Endometrial microvascular endothelial cells (primary cell): ENCODE results near the gene KRT76. TPM values are rescaled to one million over a fixed set of nuclear protein-coding genes. Genes with fewer than 3 reads are reported as not detected.
"Not testable (repeated sequence)": the region's sequence is repeated elsewhere in the genome, so short reads cannot be mapped to it uniquely, and the experiment has no call there.

Experiments
- in situ Hi-C: cut with HindIII; loops from 2 replicates; pipeline ENCODE4 v1.10.0; 2017; ENCODE audit warnings: low sequenced_read_pairs, low pct_unique_long_range_greater_than_20kb; ENCODE audit errors: inconsistent ontology term
- total RNA-seq: library from RNA; depleted of rRNA; stranded (reverse); fragments of >200 nt; gene quantifications from one replicate; pipeline ENCODE4 v1.2.3, GENCODE V29; 2015; ENCODE audit errors: inconsistent ontology term

The KRT76 gene
- total RNA-seq, 1 donor from 2014 or later: not detected

DNA sequence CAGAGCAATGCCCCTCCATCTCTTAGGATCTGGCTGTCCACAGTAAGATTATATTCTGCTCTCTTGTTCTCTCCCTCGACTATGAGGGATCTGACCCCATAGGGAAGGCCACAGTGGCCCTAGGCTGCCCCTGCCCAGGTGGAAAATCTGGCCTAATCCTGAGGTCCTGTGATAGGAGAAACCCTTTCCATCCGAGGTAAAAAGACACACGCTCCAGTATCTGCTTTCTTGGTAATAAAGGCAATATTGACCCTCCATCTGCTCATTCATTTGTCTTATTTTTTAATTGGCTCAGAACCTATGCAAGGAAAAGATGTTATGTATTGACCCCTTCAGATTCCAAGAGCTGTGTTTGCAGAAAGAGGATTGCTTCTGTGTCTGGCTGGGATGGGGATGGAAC lies 9.7 kb downstream of the KRT76 start:
- in situ Hi-C loops: no loop called here

DNA sequence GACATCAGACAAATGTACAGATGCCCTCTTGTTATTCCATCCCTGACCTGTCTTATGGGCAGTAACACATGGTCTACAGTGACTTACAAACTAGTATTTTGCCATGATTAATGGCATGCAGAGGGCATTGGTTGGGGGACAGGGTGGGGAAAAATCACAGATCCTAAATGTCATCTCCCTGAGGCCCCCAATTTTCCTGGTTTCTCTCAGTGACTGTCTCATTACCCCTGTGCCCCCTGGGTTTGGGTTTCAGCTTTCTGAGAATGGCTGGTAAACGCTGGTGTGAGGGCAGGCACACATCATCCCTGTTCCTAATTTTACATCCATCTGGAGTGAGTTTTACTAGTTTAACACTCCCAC lies 10.1 kb downstream of the KRT76 start:
- in situ Hi-C loops: no loop called here

DNA sequence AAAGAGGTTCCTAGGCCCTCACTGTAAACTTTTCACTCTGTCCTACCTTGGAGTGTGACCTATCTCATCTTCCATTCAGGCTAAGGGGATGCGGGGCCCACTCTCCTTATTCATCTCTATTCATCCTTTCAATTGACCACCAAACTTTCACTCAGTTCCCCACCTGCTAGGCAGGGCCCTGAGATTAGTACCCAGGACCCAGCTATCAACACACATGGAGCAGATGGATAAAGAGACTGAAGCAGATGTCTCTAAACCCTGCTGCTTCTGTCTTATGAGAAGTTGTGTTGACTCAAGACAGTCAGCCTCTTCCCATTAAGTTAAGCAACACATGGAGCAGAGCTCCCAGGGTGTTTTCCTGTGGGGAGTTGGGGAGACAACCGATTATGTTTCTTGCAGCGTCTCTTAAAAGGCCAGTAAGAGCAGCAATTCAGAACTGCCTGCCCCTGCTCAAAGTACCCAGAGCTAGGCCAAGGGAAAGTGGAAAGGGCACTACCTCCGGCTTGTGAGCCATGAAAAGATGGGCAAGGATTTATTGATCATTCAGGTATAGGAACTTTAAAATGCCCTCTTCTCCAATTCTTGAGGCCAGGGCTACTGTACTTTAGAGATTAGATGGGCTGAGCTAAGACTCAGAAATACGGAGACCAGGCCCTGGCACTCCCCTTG lies 10.7 kb downstream of the KRT76 start:
- in situ Hi-C loops: no loop called here

DNA sequence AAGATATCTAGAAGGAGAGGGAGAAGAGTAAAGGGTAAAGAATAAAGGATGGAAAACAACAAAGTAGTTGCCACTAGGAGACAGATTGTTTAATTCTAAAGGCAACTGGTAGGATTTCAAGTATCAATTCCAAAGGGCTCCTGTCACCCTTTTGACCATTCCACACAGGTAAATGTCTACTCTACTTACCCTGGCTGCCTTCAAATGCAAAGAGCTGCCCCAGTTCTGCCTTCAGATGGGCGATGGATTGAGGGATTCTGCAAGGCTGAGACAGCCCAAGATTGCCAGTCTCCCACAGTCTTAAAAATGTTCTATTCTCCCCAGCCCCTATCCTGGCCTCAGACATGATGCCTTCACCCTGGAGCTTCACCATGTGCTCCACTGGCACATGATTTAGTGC lies 11.4 kb downstream of the KRT76 start:
- in situ Hi-C loops: no loop called here

DNA sequence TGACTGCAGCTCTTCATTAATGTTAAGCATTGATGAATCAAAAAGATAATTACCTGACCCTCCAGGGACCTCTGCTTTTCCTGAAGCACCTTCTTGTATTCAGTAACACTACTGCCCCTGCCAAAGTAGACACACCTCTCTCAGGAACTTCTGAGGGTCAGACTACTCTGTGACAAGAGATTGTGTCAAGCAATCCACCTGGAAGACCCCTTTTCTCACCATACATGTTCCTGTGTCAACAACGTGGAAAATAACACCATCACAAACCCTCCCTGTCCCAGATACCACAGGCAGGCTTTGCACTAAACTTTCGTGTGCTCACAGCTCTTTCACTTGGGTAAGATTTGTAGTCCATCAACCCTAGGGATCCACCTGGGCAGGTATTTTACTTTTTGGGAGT lies 13.2 kb downstream of the KRT76 start:
- in situ Hi-C loops: no loop called here

DNA sequence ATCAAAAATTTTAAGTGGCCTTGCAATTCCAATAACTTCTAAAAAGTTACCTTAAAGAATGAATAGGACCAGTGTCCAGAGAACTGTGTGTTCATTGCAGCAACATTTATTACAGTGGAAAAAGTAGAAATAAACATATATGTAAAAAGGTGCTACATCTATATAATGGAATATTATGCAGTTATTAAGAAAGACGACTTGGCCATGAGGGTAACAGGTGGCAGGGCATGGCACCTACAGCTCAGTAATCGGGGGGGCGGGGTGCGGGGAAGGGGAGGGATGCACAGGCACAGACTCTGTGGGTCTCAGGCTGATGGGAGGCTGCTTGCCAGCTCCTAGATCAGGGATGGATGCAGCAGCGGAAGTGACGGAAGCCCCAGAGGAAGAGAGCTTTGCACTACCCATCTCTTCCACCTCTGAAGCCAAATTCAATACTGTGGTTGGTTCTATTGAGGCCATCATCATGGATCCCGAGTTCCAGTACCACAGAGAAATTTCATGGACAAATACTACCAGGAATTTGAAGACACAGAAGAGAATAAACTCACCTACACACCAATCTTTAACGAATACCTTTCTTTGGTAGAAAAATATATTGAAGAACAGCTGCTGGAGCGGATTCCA lies 14.0 kb downstream of the KRT76 start:
- in situ Hi-C loops: no loop called here

DNA sequence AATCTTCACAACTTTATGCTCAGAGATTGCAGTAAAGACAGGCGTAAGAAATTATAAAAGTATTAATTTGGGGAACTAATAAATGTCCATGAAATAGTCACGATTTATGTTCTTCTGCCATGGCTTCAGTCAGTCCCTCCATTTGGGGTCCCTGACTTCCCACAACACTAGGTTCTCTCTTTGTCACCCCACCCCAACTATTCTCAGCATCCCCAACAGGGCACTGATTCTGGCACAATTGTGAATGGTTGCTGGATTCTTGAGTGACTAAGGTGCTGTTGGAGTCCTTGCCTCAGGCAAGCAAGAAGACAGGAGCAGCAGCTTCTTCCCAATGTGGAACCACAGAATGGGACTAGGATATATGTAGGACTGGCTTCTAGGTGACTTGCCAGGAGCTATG lies 15.3 kb downstream of the KRT76 start:
- in situ Hi-C loops: no loop called here

DNA sequence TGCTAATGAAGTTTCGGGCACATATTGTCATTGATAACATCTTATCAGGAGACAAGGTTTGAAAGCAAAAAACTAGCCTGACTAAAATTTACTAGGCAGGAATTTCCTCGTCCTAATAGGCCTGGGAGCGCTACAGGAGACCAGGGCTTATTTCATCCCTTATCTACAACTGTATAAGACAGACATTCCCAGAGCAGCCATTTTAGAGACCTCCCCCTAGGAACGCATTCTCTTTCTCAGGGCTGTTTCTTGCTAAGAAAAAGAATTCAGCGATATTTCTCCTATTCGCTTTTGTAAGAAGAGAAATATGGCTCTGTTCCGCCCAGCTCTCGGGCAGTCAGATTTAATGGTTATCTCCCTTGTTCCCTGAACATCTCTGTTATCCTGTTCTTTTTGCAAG lies 15.9 kb downstream of the KRT76 start:
- in situ Hi-C loops: not testable (repeated sequence)

DNA sequence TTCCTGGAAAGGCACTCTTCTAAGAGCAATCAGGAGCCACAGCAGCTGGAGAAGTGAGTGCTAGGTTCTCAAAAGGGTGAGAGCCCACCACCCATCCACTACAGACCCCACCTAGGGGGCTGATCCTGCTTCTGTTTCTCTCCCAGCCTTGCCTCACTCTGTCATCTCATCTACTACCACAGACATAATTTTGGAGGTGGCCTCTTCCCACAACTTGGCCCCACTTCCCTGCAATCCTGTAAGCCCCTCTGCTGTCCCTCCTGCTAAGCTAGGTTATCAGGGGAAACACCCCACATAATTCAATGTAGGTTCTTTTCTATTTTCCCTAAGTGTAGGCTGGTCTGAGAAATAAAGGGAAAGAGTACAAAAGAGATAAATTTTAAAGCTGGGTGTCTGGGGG lies 16.5 kb downstream of the KRT76 start:
- in situ Hi-C loops: no loop called here

DNA sequence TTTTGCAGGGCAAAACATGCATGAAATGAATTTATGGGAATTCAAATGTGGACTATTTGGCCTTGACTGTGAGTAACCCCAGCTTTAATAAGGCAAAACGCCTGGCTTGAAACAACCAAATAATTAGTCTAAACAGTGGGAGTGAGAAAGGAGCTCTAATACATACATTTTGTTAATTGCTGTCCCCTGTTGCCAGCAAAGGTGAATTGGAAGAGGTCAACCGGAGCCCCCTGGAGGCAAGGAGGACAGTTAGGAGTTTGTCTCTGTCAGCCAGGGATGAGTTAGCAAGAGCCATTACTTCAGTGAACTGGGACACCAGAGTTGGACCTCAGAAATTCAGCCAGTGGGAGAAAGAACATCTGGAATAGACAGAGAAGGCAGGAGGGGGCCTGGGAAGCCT lies 17.4 kb downstream of the KRT76 start:
- in situ Hi-C loops: no loop called here

DNA sequence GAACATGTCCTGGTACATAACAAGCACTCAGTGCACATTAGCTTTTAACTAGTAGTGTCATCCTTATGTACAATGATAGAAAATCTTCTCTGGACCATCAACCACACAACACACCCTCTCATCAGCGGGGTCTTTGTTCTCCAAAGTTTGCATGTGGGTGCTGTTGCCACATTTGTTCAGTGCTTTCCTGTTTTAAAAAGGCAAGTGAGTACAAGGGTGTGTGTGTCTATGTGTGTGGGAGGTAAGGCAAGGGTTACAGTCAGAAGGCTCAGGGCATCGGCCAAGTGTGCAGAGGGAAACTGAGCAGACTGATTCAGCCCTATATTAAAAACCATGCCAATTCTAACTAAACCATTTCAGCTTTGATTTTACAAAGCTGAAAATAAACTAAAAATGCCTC lies 17.9 kb downstream of the KRT76 start:
- in situ Hi-C loops: no loop called here

DNA sequence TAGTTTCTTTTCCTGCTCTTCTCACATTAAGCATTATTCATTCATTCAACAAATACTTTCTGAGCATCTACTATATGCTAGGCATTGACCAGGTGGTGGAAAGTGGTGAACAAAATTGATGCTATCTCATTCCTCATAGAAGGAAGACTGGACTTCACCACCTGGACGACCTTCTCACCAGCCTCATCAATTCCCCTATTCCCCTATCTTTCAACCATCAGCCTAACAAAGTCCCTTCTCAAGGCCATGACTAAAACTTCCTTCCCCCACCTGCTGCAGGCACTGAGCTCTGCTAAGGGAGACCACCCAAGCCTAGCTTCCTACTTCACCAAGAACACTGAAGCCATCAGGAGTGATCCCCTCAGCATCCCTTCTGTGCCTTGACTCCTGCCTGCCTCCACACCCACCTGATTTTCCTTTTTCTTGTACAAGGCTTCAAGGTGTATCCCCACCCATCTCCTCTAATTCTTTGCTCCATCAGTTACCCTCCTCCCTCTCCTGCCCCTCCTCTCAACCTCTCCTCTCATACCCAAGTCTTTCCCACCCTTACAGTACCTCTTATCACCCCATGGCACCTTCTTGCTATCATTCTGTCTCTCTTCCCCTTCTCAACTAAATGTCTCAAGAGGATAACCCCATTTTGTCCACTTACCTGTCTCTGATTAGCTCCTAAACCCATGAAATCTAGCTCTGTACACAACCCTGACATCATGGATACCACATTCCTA lies 19.5 kb downstream of the KRT76 start:
- in situ Hi-C loops: no loop called here

DNA sequence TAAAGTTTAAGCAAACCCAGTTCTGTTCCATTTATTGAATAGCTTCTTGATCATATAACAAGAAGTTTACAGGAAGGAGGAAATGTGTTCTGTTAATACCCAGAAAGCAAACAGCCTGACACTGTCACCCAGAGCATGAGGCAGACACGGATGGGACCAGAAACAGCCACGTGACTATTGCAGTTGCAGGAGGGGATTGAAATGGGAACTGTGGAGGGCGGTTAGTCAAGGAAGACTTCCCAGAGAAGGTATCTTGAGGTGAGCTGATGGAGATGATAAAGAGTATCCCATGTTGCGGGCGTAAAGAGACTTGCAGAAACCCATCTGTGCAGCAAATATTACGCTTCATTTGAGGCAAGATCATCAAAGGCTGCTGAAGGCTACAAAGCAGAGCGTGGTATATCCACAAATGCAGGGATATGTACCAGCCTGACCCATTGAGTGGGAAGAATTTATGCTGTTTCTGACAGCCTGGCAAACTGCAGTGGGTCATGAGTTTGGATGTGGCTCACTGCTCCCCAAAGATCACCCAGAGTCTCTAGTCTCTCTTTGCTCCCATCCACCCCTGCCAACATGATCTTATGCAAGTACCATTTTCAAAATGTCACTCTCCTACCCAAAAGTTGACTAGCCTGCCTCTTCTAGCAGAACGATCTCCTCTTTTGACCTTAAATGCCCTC lies 20.7 kb downstream of the KRT76 start:
- in situ Hi-C loops: no loop called here

DNA sequence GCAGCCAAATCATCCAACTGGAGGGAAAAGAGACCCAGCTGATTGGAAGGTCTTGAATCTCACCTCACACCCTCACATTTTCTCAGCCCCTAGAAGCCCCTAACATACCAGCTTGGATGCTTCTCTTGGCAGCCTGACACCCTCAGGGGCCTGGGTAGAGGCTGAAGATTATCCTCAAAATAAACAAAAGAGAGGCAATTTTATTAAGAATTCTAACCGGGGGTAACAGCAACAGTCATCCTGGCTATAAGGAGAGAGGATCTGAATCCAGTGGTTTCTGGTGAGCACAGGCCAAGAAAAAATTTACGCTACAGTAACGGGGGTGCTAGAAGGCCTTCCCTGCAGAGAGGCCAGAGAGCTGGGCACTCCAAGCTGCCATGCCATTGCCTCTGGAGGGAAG lies 21.6 kb downstream of the KRT76 start:
- in situ Hi-C loops: no loop called here

DNA sequence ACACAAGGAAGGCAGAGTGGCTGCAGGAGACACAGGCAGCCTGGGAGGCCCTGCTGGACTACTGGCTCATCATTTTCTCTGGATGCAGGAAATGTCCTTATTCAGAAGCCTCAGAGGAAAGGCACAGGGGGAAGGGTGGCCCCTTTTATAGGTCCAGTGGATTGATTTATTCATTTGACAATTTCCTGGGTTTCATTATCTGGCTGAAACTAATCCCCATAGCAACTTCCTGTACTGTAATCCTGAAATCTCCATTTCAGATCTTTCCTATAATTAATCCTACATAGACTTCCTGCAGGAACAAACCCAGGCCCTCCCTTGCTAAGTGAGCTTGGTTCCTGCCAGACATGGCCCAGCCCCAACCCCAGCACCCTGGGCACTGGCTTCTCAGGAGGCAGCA lies 23.0 kb downstream of the KRT76 start:
- in situ Hi-C loops: no loop called here

DNA sequence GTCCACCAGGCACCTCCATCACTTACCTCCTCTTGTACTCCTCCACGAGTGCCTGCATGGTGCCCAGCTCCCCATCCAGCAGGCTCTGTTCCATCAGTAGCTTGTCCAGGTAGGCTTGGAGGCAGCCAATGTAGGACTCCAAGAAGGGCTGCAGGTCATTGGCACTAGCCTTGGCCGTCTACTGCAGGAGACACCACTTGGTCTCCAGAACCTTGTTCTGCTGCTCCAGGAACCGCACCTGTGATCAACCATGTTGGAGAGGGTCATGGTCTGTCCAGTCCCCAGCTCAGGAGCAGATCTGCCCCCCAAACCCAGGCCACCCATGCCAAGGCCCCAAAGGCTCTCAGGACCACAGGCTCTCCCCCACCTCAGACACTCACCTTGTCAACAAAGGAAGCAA lies 23.9 kb downstream of the KRT76 start:
- in situ Hi-C loops: no loop called here

DNA sequence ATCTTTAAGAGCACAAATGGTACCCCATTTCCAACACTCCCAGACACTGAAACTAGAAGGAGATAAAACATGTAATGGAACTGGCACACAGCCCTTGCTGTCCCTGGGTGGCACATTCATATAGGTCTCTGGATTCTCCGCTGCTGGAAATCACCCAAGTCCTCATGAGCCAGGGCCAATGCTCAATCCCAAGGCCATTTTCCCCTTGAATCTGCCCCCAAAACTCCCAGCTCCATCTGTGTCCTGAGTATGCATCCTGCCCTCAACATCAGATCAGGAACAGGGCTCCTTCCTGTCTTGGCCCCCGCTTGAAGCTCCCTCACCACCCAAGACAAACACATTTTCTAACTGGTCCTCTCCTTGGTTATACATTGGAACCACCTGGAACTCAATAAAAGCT lies 24.6 kb downstream of the KRT76 start:
- in situ Hi-C loops: no loop called here

DNA sequence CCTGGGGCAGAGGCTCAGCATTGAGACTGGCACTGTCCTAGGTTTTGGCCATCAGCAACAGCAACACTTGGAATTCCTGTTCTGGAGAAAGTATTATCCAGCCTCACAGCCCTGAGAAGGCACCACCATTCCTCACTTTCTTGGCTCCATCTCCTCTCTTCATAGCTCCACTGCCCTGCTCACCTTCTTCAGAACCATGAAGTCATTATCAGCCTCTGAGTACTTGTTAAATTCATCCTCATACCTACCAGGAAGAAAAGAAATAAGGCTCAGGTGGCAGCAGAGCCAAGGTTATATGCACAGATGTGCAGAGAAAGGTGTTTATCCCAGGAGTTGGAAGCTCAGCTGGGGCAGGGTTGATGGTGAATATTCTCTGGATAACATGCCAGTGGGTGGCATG lies 25.4 kb downstream of the KRT76 start:
- in situ Hi-C loops: no loop called here

DNA sequence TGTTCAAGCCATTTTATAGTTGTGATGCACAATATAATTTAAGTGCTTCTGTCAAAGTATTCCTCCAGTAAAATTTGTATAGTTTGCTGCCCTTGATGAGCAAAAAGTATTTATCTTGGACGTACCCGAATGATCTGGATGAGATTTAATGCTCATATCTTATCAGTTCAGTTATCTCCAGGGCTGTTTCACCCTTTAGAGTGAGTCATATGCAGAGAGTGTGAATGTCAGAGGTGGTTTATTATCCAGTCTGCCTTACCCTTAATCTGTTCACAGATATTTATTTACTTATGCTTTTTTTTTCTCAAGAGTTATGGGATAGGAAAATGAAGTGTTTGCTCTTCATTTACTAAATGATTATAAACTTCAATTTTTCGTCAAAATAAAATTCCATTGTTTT lies 26.6 kb downstream of the KRT76 start:
- in situ Hi-C loops: not testable (repeated sequence)

DNA sequence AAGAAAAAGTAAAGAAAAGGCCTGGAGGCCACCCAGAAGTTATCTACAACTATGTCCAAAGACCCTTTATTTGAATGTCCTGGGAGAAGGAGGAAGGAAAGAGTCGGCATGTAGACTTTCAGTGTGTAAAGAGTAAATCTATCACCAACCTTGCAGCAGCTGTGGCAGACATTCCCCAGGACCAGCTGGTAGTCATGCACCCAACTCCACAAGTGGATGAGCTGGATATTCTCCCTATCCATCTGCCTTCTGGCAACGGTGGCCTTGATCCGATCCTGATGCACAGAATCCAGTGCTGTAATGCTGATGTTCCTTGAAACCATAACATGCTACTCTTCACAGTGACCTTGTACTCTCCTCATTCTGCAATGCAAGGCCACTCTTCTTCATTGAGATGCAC lies 27.3 kb downstream of the KRT76 start:
- in situ Hi-C loops: no loop called here
